Osteocyte (in vitro differentiated cells): ENCODE data around the gene RSPRY1. TPM values are rescaled to one million over a fixed set of nuclear protein-coding genes. Genes with fewer than 3 reads are reported as not detected.

Experiments used
- DNase-seq: peaks from one replicate; pipeline ENCODE4 v3.0.0; 2021; ENCODE audit warnings: mixed read lengths; ENCODE audit not compliant: unreplicated experiment; ENCODE audit errors: extremely low spot score
- H3K27ac Mint-ChIP-seq: one replicate; pipeline ENCODE4 v1.8.0; 2021; ENCODE audit warnings: mild to moderate bottlenecking, mixed read lengths; ENCODE audit not compliant: unreplicated experiment
- H3K27me3 Mint-ChIP-seq: one replicate; pipeline ENCODE4 v1.8.0; 2021; ENCODE audit warnings: mixed read lengths; ENCODE audit not compliant: unreplicated experiment
- H3K36me3 Mint-ChIP-seq: one replicate; pipeline ENCODE4 v1.8.0; 2021; ENCODE audit warnings: mixed read lengths; ENCODE audit not compliant: unreplicated experiment
- H3K4me1 Mint-ChIP-seq: one replicate; pipeline ENCODE4 v1.8.0; 2021; ENCODE audit warnings: mixed read lengths; ENCODE audit not compliant: unreplicated experiment
- H3K4me3 Mint-ChIP-seq: one replicate; pipeline ENCODE4 v1.8.0; 2021; ENCODE audit warnings: mild to moderate bottlenecking, moderate library complexity, mixed read lengths; ENCODE audit not compliant: unreplicated experiment
- H3K9me3 Mint-ChIP-seq: one replicate; pipeline ENCODE4 v1.8.0; 2021; ENCODE audit warnings: mixed read lengths; ENCODE audit not compliant: unreplicated experiment
- CTCF ChIP-seq: fragments of 200-600 bp; sonication (generic); IDR thresholded peaks from 2 replicates; pipeline ENCODE4 v1.5.0; 2021; ENCODE audit warnings: antibody characterized with exemption, mild to moderate bottlenecking, moderate library complexity
- total RNA-seq: library from RNA; stranded (reverse); gene quantifications from 2 replicates; pipeline ENCODE4 v1.2.1, GENCODE V29; 2021

Gene RSPRY1
- total RNA-seq, 1 donor from 2014 or later: 49.3 TPM

- no peaks in the 10 kb centered on the region for H3K9me3 Mint-ChIP-seq
- H3K27me3 Mint-ChIP-seq: no peaks in the 10 kb centered on the region
- peaks cover 79% of the 10 kb centered on the region for H3K4me1 Mint-ChIP-seq
- TF ChIP-seq CTCF: no peak
- no peak overlapping the region for H3K4me3 Mint-ChIP-seq
- no peak for DNase-seq
- no peaks in the 10 kb centered on the region for H3K36me3 Mint-ChIP-seq
- peak overlapping the region; percentile 79 for H3K27ac Mint-ChIP-seq
Measured at GRCh38 chr16:57190136-57190535, 4.0 kb downstream of the RSPRY1 start.

- Mint-ChIP-seq H3K27ac (peak overlapping the region; percentile 79), H3K9me3 (no peaks in the 10 kb centered on the region), H3K36me3 (no peaks in the 10 kb centered on the region), H3K4me3 (peak overlapping the region; percentile 14), H3K4me1 (peaks cover 80% of the 10 kb centered on the region), H3K27me3 (no peaks in the 10 kb centered on the region)
- DNase-seq: no peak
- no peak for TF ChIP-seq CTCF
Measured at GRCh38 chr16:57191056-57191571, 5.0 kb downstream of the RSPRY1 start.

GRCh38 chr16:57192146-57192545, 6.0 kb downstream of the RSPRY1 start:
- TF ChIP-seq CTCF: no peak
- DNase-seq: no peak
- peaks cover 90% of the 10 kb centered on the region for H3K4me1 Mint-ChIP-seq
- peak overlapping the region; percentile 84 for H3K27ac Mint-ChIP-seq
- no peak overlapping the region for H3K4me3 Mint-ChIP-seq
- no peaks in the 10 kb centered on the region for H3K36me3 Mint-ChIP-seq
- H3K27me3 Mint-ChIP-seq: no peaks in the 10 kb centered on the region
- H3K9me3 Mint-ChIP-seq: no peaks in the 10 kb centered on the region

GRCh38 chr16:57192720-57193486, 6.8 kb downstream of the RSPRY1 start:
- Mint-ChIP-seq H3K4me3 (peak overlapping the region; percentile 24), H3K27me3 (no peaks in the 10 kb centered on the region), H3K36me3 (no peaks in the 10 kb centered on the region), H3K4me1 (peaks cover 85% of the 10 kb centered on the region), H3K9me3 (no peaks in the 10 kb centered on the region), H3K27ac (peak overlapping the region; percentile 84)
- DNase-seq: no peak
- TF ChIP-seq CTCF: no peak

- DNase-seq: no peak
- H3K27ac Mint-ChIP-seq: peak overlapping the region; percentile 84
- peaks cover 75% of the 10 kb centered on the region for H3K4me1 Mint-ChIP-seq
- H3K27me3 Mint-ChIP-seq: no peaks in the 10 kb centered on the region
- no peak for TF ChIP-seq CTCF
- H3K9me3 Mint-ChIP-seq: no peaks in the 10 kb centered on the region
- peaks cover 3% of the 10 kb centered on the region for H3K36me3 Mint-ChIP-seq
- peak overlapping the region; percentile 31 for H3K4me3 Mint-ChIP-seq
Measured at GRCh38 chr16:57194512-57194911, 8.4 kb downstream of the RSPRY1 start.
